HG03457 (cell line): ENCODE data around the gene VEGFD.

Experiments
- ATAC-seq: cut with Tn5 transposase; IDR thresholded peaks from one replicate; pipeline ENCODE4 v1.9.1; 2021; ENCODE audit warnings: moderate number of reproducible peaks; ENCODE audit not compliant: unreplicated experiment

The VEGFD gene

GRCh38 chrX:15384304-15384703 is at the start of gene VEGFD:
TSS of gene VEGFD (minus strand) at chrX:15384413. CDS start at chrX:15383946, 467 bp downstream.
- no peak for ATAC-seq

- ATAC-seq: no peak
Observed at GRCh38 chrX:15430584-15430983, 46.4 kb upstream of the VEGFD start.

GRCh38 chrX:15430076-15430475 is 45.9 kb upstream of the VEGFD start:
- ATAC-seq: no peak

GRCh38 chrX:15425024-15425423 is 40.8 kb upstream of the VEGFD start:
- no peak for ATAC-seq

- no peak for ATAC-seq
Observed at GRCh38 chrX:15418707-15419181, 34.5 kb upstream of the VEGFD start.

- ATAC-seq: no peak
Observed at GRCh38 chrX:15418041-15418706, 34.0 kb upstream of the VEGFD start.

GRCh38 chrX:15416133-15416993 is 32.1 kb upstream of the VEGFD start:
- ATAC-seq: no peak

GRCh38 chrX:15413101-15413500 is 28.9 kb upstream of the VEGFD start:
- no peak for ATAC-seq

GRCh38 chrX:15410947-15411346 is 26.7 kb upstream of the VEGFD start:
- ATAC-seq: no peak

GRCh38 chrX:15410430-15410829 is 26.2 kb upstream of the VEGFD start:
- ATAC-seq: no peak

- ATAC-seq: no peak
Observed at GRCh38 chrX:15405846-15406245, 21.6 kb upstream of the VEGFD start.

- ATAC-seq: no peak
Observed at GRCh38 chrX:15404401-15405096, 20.3 kb upstream of the VEGFD start.

GRCh38 chrX:15401378-15401777 is 17.2 kb upstream of the VEGFD start:
- no peak for ATAC-seq

- no peak for ATAC-seq
Observed at GRCh38 chrX:15399962-15400391, 15.8 kb upstream of the VEGFD start.

GRCh38 chrX:15398874-15399273 is 14.7 kb upstream of the VEGFD start:
- no peak for ATAC-seq

GRCh38 chrX:15395789-15396188 is 11.6 kb upstream of the VEGFD start:
- no peak for ATAC-seq

- no peak for ATAC-seq
Observed at GRCh38 chrX:15391850-15392249, 7.6 kb upstream of the VEGFD start.

- no peak for ATAC-seq
Observed at GRCh38 chrX:15382813-15383212, 1.4 kb downstream of the VEGFD start.

- ATAC-seq: no peak
Observed at GRCh38 chrX:15376956-15377355, 7.3 kb downstream of the VEGFD start.

- no peak for ATAC-seq
Observed at GRCh38 chrX:15373976-15374375, 10.2 kb downstream of the VEGFD start.

GRCh38 chrX:15366506-15367352 is 17.5 kb downstream of the VEGFD start:
- no peak for ATAC-seq
